SK-N-SH treated with all-trans-retinoic acid at 6 μM for 48 hours (cell line): ENCODE results near the gene KIF21A.
A peak's percentile ranks its signal among the peaks of the same experiment; 100 is the strongest.

ENCODE experiments used
- ATAC-seq: fragments of 200-7000 bp; cut with Tn5 transposase; 3 replicates; pipeline ENCODE4 v1.9.1; 2020; ENCODE audit warnings: mild to moderate bottlenecking, moderate library complexity
- ARNTL ChIP-seq: fragments of 450-650 bp; formaldehyde crosslinking; IDR thresholded peaks from 2 replicates; pipeline ENCODE4 v1.5.0; 2020; ENCODE audit warnings: low read depth, mild to moderate bottlenecking, moderate library complexity, borderline replicate concordance
- BACH2 ChIP-seq: fragments of 250-450 bp; sonication (Bioruptor Pico); IDR thresholded peaks from 2 replicates; pipeline ENCODE4 v1.9.0; 2021; ENCODE audit warnings: mild to moderate bottlenecking, borderline replicate concordance
- CSDC2 ChIP-seq: fragments of 250-450 bp; sonication (Bioruptor Pico); IDR thresholded peaks from 2 replicates; pipeline ENCODE4 v1.5.0; 2020; ENCODE audit warnings: mild to moderate bottlenecking, moderate library complexity
- ESRRG ChIP-seq: fragments of 250-450 bp; sonication (Bioruptor Pico); IDR thresholded peaks from 2 replicates; pipeline ENCODE4 v1.6.1; 2021; ENCODE audit warnings: mild to moderate bottlenecking
- GLIS3 ChIP-seq: fragments of 250-450 bp; sonication (Bioruptor Pico); IDR thresholded peaks from 2 replicates; pipeline ENCODE4 v1.5.0; 2020; ENCODE audit warnings: mild to moderate bottlenecking, moderate library complexity
- ISL1 ChIP-seq: fragments of 250-450 bp; sonication (Bioruptor Pico); IDR thresholded peaks from 2 replicates; pipeline ENCODE4 v2.1.2; 2022; ENCODE audit warnings: mild to moderate bottlenecking, moderate library complexity
- POU6F1 ChIP-seq: fragments of 250-450 bp; sonication (Bioruptor Pico); IDR thresholded peaks from 2 replicates; pipeline ENCODE4 v1.8.0; 2021; ENCODE audit warnings: low read depth, mild to moderate bottlenecking, moderate library complexity, borderline replicate concordance
- PPARA ChIP-seq: fragments of 250-450 bp; sonication (Bioruptor Pico); IDR thresholded peaks from 2 replicates; pipeline ENCODE4 v1.5.0; 2020; ENCODE audit warnings: mild to moderate bottlenecking, borderline replicate concordance
- RARB ChIP-seq: fragments of 250-450 bp; sonication (Bioruptor Pico); IDR thresholded peaks from 2 replicates; pipeline ENCODE4 v1.8.0; 2021; ENCODE audit warnings: mild to moderate bottlenecking, moderate library complexity
- SNAI2 ChIP-seq: fragments of 250-450 bp; sonication (Bioruptor Pico); IDR thresholded peaks from 2 replicates; pipeline ENCODE4 v1.5.0; 2020; ENCODE audit warnings: mild to moderate bottlenecking, moderate library complexity
- TCF4 ChIP-seq: fragments of 250-450 bp; sonication (Bioruptor Pico); IDR thresholded peaks from 2 replicates; pipeline ENCODE4 v1.8.0; 2021; ENCODE audit warnings: mild to moderate bottlenecking, moderate library complexity, borderline replicate concordance
- TSHZ2 ChIP-seq: fragments of 250-450 bp; sonication (Bioruptor Pico); IDR thresholded peaks from 2 replicates; pipeline ENCODE4 v1.5.0; 2020; ENCODE audit warnings: mild to moderate bottlenecking, moderate library complexity
- ZC3H10 ChIP-seq: fragments of 250-450 bp; sonication (Bioruptor Pico); IDR thresholded peaks from 2 replicates; pipeline ENCODE4 v1.5.1; 2021; ENCODE audit warnings: mild to moderate bottlenecking, moderate library complexity
- ZFP30 ChIP-seq: fragments of 450-650 bp; formaldehyde crosslinking; IDR thresholded peaks from 2 replicates; pipeline ENCODE4 v1.5.0; 2022; ENCODE audit warnings: mild to moderate bottlenecking, moderate library complexity
- ZNF8 ChIP-seq: fragments of 450-650 bp; formaldehyde crosslinking; IDR thresholded peaks from 2 replicates; pipeline ENCODE4 v1.5.0; 2020; ENCODE audit warnings: mild to moderate bottlenecking, moderate library complexity
- TF ChIP-seq, protein P1 (sequence below): fragments of 250-450 bp; sonication (Bioruptor Pico); IDR thresholded peaks from 2 replicates; pipeline ENCODE4 v1.8.0; 2020; ENCODE audit warnings: mild to moderate bottlenecking, moderate library complexity, borderline replicate concordance
- TF ChIP-seq, protein P2 (sequence below): fragments of 250-450 bp; sonication (Bioruptor Pico); IDR thresholded peaks from 2 replicates; pipeline ENCODE4 v1.5.1; 2020; ENCODE audit warnings: low read depth, mild to moderate bottlenecking, moderate library complexity
- TF ChIP-seq, protein P3 (sequence below): fragments of 250-450 bp; sonication (Bioruptor Pico); IDR thresholded peaks from 2 replicates; pipeline ENCODE4 v1.5.1; 2021; ENCODE audit warnings: mild to moderate bottlenecking, moderate library complexity

Gene KIF21A

DNA sequence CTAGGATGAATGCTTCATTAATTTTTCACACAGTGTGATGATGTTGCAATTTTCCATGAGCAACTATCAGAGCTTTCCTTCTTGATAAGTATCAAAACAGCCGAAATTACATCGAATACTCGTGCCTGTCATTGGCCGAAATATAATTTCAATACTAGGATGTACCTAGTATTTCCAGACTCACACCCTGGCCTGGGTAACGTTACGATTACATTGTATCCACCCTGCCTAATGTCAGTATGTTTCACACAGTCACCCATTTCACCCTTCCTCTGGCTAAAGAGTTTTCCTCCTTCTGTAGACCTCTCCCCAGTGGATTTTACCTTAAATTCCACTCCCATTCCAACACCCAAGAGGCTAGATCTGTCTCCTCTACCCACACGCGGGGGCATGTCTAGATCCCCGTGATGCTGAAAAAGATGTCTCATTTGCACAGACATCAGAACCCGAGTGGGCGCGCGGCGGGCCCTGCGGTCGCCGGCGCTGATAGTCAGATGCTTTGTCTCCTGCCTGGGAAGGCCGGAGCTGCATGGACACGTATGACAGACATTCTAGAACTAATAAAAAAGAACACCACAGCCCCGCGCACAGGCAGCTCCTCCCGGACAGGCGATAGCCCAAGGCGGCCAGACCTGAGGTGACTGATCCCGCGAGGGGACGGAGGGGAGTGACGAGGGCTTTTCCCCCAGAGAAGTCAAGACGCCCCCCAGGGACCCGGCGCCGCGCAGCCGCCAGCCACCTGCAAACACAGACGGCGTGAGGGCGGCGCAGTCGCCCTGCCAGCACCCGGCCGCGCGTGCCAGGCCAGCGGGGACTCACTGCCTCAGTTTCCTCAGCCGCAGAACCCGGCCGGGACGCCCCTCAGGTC lies 723 bp downstream of the KIF21A start:
- ATAC-seq: peak; percentile 26
- no peak for TF ChIP-seq ZNF8 (CRISPR knock-in tag)
- TF ChIP-seq, protein P1, sequence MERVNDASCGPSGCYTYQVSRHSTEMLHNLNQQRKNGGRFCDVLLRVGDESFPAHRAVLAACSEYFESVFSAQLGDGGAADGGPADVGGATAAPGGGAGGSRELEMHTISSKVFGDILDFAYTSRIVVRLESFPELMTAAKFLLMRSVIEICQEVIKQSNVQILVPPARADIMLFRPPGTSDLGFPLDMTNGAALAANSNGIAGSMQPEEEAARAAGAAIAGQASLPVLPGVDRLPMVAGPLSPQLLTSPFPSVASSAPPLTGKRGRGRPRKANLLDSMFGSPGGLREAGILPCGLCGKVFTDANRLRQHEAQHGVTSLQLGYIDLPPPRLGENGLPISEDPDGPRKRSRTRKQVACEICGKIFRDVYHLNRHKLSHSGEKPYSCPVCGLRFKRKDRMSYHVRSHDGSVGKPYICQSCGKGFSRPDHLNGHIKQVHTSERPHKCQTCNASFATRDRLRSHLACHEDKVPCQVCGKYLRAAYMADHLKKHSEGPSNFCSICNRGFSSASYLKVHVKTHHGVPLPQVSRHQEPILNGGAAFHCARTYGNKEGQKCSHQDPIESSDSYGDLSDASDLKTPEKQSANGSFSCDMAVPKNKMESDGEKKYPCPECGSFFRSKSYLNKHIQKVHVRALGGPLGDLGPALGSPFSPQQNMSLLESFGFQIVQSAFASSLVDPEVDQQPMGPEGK: no peak
- no peak for TF ChIP-seq PPARA (CRISPR knock-in tag)
- TF ChIP-seq, protein P2, sequence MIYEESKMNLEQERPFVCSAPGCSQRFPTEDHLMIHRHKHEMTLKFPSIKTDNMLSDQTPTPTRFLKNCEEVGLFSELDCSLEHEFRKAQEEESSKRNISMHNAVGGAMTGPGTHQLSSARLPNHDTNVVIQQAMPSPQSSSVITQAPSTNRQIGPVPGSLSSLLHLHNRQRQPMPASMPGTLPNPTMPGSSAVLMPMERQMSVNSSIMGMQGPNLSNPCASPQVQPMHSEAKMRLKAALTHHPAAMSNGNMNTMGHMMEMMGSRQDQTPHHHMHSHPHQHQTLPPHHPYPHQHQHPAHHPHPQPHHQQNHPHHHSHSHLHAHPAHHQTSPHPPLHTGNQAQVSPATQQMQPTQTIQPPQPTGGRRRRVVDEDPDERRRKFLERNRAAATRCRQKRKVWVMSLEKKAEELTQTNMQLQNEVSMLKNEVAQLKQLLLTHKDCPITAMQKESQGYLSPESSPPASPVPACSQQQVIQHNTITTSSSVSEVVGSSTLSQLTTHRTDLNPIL: no peak
- no peak for TF ChIP-seq POU6F1 (CRISPR knock-in tag)

- no peak for ATAC-seq
- TF ChIP-seq TCF4 (CRISPR knock-in tag) (no peak), CSDC2 (CRISPR knock-in tag) (no peak), ZFP30 (no peak), ZNF8 (CRISPR knock-in tag) (no peak), ISL1 (no peak), RARB (no peak), ARNTL (CRISPR knock-in tag) (no peak), TSHZ2 (CRISPR knock-in tag) (no peak), ESRRG (CRISPR knock-in tag) (no peak), SNAI2 (CRISPR knock-in tag) (no peak), BACH2 (CRISPR knock-in tag) (no peak), POU6F1 (CRISPR knock-in tag) (no peak), ZC3H10 (CRISPR knock-in tag) (no peak), GLIS3 (CRISPR knock-in tag) (no peak), PPARA (CRISPR knock-in tag) (no peak)
- TF ChIP-seq, protein P3, sequence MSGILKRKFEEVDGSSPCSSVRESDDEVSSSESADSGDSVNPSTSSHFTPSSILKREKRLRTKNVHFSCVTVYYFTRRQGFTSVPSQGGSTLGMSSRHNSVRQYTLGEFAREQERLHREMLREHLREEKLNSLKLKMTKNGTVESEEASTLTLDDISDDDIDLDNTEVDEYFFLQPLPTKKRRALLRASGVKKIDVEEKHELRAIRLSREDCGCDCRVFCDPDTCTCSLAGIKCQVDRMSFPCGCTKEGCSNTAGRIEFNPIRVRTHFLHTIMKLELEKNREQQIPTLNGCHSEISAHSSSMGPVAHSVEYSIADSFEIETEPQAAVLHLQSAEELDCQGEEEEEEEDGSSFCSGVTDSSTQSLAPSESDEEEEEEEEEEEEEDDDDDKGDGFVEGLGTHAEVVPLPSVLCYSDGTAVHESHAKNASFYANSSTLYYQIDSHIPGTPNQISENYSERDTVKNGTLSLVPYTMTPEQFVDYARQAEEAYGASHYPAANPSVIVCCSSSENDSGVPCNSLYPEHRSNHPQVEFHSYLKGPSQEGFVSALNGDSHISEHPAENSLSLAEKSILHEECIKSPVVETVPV (CRISPR knock-in tag): no peak
- TF ChIP-seq, protein P1: no peak
- TF ChIP-seq, protein P2: no peak
- TF ChIP-seq, all 23 proteins: peak for 0
These were observed 1.5 kb downstream of the KIF21A start for GRCh38 chr12:39441189-39441962.
